Liver (tissue), 3 donors: ENCODE measurements around the gene TET2.

Experiments
- CTCF ChIP-seq: fragments of 150-350 bp; IDR thresholded peaks from 2 replicates; pipeline ENCODE4 v1.5.1; 2017; ENCODE audit warnings: improper control_type of control experiment, low read depth, low read length; ENCODE audit not compliant: missing input control
- TAF1 ChIP-seq: conservative IDR thresholded peaks from 2 replicates; pipeline ENCODE4 v1.6.1; 2016; ENCODE audit warnings: antibody characterized with exemption, mild to moderate bottlenecking
- YY1 ChIP-seq: IDR thresholded peaks from 2 replicates; pipeline ENCODE4 v1.6.1; 2016; ENCODE audit warnings: antibody characterized with exemption, mild to moderate bottlenecking
- donor health status: healthy.
- donor health status: healthy.

- TF ChIP-seq CTCF = no peak
- peak; percentile 88 for TF ChIP-seq YY1
- no peak for TF ChIP-seq TAF1
Observed at GRCh38 chr4:105147016-105147552, 408 bp downstream of the TET2 start.
